Ovary (tissue), 3 donors: ENCODE results near the gene CPOX.

Source experiments
- POLR2A ChIP-seq: fragments of 450-650 bp; IDR thresholded peaks from one replicate; pipeline ENCODE4 v1.6.1; 2017; ENCODE audit warnings: antibody characterized with exemption, mild to moderate bottlenecking, moderate library complexity
- TF ChIP-seq, protein P1 (sequence below), 3 donors: fragments of 450-650 bp in 2 of 3; fragments of 200-600 bp in 1 of 3; IDR thresholded peaks; one replicate each; pipeline versions ENCODE4 v1.5.1 to v1.8.0; 2016 to 2022; ENCODE audit warnings: antibody characterized with exemption in 3 of 3, mild to moderate bottlenecking in 1 of 3
- donor health status: DM: no; HTN: no; CAD: no.

- TF ChIP-seq, protein P1, sequence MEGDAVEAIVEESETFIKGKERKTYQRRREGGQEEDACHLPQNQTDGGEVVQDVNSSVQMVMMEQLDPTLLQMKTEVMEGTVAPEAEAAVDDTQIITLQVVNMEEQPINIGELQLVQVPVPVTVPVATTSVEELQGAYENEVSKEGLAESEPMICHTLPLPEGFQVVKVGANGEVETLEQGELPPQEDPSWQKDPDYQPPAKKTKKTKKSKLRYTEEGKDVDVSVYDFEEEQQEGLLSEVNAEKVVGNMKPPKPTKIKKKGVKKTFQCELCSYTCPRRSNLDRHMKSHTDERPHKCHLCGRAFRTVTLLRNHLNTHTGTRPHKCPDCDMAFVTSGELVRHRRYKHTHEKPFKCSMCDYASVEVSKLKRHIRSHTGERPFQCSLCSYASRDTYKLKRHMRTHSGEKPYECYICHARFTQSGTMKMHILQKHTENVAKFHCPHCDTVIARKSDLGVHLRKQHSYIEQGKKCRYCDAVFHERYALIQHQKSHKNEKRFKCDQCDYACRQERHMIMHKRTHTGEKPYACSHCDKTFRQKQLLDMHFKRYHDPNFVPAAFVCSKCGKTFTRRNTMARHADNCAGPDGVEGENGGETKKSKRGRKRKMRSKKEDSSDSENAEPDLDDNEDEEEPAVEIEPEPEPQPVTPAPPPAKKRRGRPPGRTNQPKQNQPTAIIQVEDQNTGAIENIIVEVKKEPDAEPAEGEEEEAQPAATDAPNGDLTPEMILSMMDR (IDR thresholded peaks at IDR 0.05), result no peak
- TF ChIP-seq POLR2A, result no peak
Observed at GRCh38 chr3:98551236-98551635, 42.2 kb downstream of the CPOX start.
